HG03342 (cell line): ENCODE results near the gene WEE2.
"Not testable (repeated sequence)": the region's sequence is repeated elsewhere in the genome, so short reads cannot be mapped to it uniquely, and the experiment has no call there.

Experiments used
- ATAC-seq: cut with Tn5 transposase; IDR thresholded peaks from one replicate; pipeline ENCODE4 v1.9.1; 2021; ENCODE audit warnings: mild to moderate bottlenecking, moderate library complexity; ENCODE audit not compliant: unreplicated experiment

The WEE2 gene

GRCh38 chr7:141712603-141713255, 4.6 kb downstream of the WEE2 start:
- ATAC-seq = no peak

GRCh38 chr7:141713890-141714289, 5.7 kb downstream of the WEE2 start:
- no peak for ATAC-seq

- ATAC-seq = no peak
These were observed 6.4 kb downstream of the WEE2 start for GRCh38 chr7:141714571-141714970.

GRCh38 chr7:141715018-141715417, 6.9 kb downstream of the WEE2 start:
- no peak for ATAC-seq

GRCh38 chr7:141715794-141716689, 7.9 kb downstream of the WEE2 start:
- ATAC-seq = no peak

GRCh38 chr7:141717450-141717849, 9.3 kb downstream of the WEE2 start:
- ATAC-seq = no peak

- ATAC-seq = no peak
These were observed 14.4 kb downstream of the WEE2 start for GRCh38 chr7:141722529-141722928.

GRCh38 chr7:141729020-141729419, 20.9 kb downstream of the WEE2 start:
- no peak for ATAC-seq

- no peak for ATAC-seq
These were observed 23.5 kb downstream of the WEE2 start for GRCh38 chr7:141731476-141732149.

GRCh38 chr7:141737118-141737835, 29.1 kb downstream of the WEE2 start:
- ATAC-seq = no peak

- peak; percentile 90 for ATAC-seq
These were observed 29.9 kb downstream of the WEE2 start, which contains the start of gene SSBP1 for GRCh38 chr7:141737836-141738591. Gene SSBP1 (plus strand): TSS chr7:141738358. CDS start chr7:141739167, 809 bp downstream.

- no peak for ATAC-seq
These were observed 30.4 kb downstream of the WEE2 start for GRCh38 chr7:141738592-141739013.

GRCh38 chr7:141739250-141739649, 31.1 kb downstream of the WEE2 start:
- ATAC-seq = no peak

GRCh38 chr7:141742229-141742628, 34.1 kb downstream of the WEE2 start:
- no peak for ATAC-seq

- ATAC-seq = no peak
These were observed 36.0 kb downstream of the WEE2 start for GRCh38 chr7:141744131-141744530.

GRCh38 chr7:141748396-141748795, 40.2 kb downstream of the WEE2 start:
- no peak for ATAC-seq

- ATAC-seq = not testable (repeated sequence)
These were observed 43.8 kb downstream of the WEE2 start for GRCh38 chr7:141751904-141752303.

- ATAC-seq = no peak
These were observed 44.5 kb downstream of the WEE2 start for GRCh38 chr7:141752634-141753033.

GRCh38 chr7:141754939-141755338, 46.8 kb downstream of the WEE2 start:
- no peak for ATAC-seq

GRCh38 chr7:141763797-141764196, 55.6 kb downstream of the WEE2 start, which contains the start of gene TAS2R3:
Gene TAS2R3 (plus strand): TSS chr7:141764097. CDS start chr7:141764159, 62 bp downstream.
- no peak for ATAC-seq
